ENCODE data around the gene CYLD.

- TF ChIP-seq CTCF (IDR thresholded peaks at IDR 0.05) (no peak), POLR2AphosphoS5 (IDR thresholded peaks at IDR 0.05; ENCODE audit: low read depth, low read length) (no peak), TCF7L2 (IDR thresholded peaks at IDR 0.05; ENCODE audit: low read depth, low read length) (no peak), SIN3A (IDR thresholded peaks at IDR 0.05; ENCODE audit: borderline replicate concordance, insufficient read depth, low read depth, low read length) (no peak)
These were observed 29.5 kb downstream of the CYLD start for GRCh38 chr16:50771366-50771765.

All from Panc1 (cell line).